ENCODE measurements around the gene RNF220. TPM values are rescaled to one million over a fixed set of nuclear protein-coding genes. Genes with fewer than 3 reads are reported as not detected.
"Not testable (repeated sequence)": the region's sequence is repeated elsewhere in the genome, so short reads cannot be mapped to it uniquely, and the experiment has no call there.

The RNF220 gene
- total RNA-seq, 2 donors from 2014 or later: 54.8 to 88.7 TPM

DNA sequence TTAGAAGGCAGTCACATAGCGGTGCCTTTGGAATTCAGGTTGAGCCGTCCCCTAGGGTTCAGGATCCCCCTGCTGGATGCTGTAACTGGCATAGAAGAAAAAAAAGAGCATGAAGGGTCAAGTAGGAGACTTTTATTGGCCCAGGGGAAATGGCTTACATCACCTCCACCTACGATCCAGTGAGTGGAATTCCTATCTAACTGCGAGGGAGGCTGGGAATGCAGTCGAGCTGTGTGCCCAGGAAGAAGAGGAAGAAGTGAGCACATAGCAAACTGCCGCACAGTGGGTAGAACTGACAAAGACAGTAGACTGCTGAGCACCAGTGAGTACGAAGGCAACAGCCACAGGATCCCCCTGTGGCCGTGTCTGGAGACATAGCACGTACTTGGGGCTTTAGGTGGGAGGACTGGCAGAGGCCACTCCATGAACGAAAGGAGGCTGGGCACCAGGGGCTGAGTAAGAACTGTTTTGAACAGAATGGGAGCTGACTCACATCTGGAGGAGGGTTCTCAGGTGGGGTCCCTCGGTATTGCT lies 79.2 kb downstream of the RNF220 start:
- H3K36me3 Mint-ChIP-seq (ENCODE audit: low read depth): no peaks in the 10 kb centered on the region
- H3K4me3 Mint-ChIP-seq: no peak overlapping the region
- ATAC-seq (replicated peaks): peak; percentile 78
- H3K27ac Mint-ChIP-seq: no peak overlapping the region
- no peaks in the 10 kb centered on the region for H3K4me1 Mint-ChIP-seq
- H3K27me3 Mint-ChIP-seq: peaks cover 27% of the 10 kb centered on the region
- H3K9me3 Mint-ChIP-seq: no peaks in the 10 kb centered on the region

DNA sequence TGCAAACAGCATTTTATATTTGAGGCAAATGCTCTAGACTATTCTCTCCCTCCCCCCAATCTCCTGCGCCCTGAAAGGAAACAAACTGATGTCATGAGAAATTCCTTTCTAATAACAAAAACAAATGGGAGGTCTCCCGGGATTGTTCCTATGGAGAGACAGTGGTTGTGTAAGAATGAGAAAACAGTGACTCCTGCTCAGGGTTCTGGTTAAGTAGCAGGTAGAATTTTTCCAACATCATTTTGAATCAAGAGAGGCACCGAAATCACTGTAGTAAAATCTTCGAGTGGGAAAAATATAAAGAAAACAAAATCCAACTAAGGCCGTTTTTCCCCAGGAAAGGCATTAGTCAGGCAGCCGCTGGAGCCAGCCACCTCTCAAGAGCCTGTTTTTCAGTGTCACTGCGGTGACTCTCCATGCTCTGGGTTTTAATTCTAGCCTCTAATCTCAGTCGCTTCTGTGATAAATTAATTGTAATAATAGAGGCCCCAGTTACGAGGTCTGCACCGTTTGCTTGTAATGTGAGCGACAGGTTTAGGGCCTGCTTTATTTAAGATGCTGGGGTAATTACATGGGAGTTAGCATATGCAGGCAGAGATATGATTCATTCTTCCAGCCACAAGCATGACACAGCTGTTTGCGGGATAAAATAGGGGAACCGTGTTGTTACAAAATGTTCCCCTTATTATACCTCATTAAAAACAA lies 80.3 kb downstream of the RNF220 start:
- H3K4me3 Mint-ChIP-seq: no peak overlapping the region
- peaks cover 19% of the 10 kb centered on the region for H3K27me3 Mint-ChIP-seq
- H3K9me3 Mint-ChIP-seq: no peaks in the 10 kb centered on the region
- peak; percentile 67 for ATAC-seq (replicated peaks)
- H3K36me3 Mint-ChIP-seq (ENCODE audit: low read depth): no peaks in the 10 kb centered on the region
- no peak overlapping the region for H3K27ac Mint-ChIP-seq
- no peaks in the 10 kb centered on the region for H3K4me1 Mint-ChIP-seq

DNA sequence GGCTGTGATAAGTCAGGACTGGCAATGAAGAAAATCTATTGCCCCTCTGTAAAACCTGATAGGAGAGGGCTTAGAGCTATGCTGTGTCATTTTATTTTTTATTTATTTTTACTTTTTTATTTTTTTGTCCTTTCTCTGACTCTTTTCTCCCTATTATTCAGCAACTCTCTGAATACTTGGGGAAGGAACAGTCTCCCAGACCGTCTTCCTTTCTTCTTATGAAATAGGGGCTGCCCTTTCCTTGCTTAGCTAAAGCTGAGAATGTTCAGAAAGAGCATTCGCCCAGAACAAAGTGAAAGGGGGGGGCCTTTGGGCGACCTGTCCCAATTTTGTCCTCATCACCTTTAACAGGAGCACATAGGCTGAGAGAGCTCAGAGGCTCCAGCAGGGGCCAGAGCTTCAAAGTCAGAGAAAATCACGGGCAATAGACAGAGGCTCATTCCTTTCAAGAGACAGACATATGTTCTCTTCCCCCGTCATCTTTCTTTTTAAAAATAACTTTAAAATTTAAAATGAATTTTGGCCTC lies 80.9 kb downstream of the RNF220 start:
- Mint-ChIP-seq H3K4me1 (no peaks in the 10 kb centered on the region), H3K9me3 (peaks cover 6% of the 10 kb centered on the region), H3K27ac (no peak overlapping the region), H3K36me3 (ENCODE audit: low read depth) (no peaks in the 10 kb centered on the region), H3K4me3 (no peak overlapping the region), H3K27me3 (peaks cover 20% of the 10 kb centered on the region)
- ATAC-seq (replicated peaks): no peak

DNA sequence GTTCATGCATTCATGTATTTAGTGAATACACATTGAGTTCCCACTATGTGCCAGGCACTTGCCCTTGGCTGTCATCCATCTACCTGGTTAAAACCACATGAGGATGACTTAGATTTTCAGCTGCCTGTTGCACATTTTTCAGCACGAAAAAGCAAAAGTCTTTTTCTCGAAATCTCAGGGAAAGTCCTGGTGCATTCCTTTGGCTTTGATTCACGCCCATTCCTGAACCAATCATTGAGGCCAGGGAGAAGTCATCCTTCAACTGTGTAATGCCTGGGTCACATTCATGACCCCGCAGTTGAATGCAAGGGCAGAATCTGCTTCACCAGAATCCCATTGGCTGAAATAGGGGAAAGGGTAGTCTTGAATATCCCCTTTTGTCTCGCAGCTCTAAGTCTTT lies 84.4 kb downstream of the RNF220 start:
- peaks cover 19% of the 10 kb centered on the region for H3K27me3 Mint-ChIP-seq
- no peaks in the 10 kb centered on the region for H3K4me1 Mint-ChIP-seq
- no peak for ATAC-seq (replicated peaks)
- H3K9me3 Mint-ChIP-seq: peaks cover 6% of the 10 kb centered on the region
- H3K27ac Mint-ChIP-seq: no peak overlapping the region
- H3K4me3 Mint-ChIP-seq: no peak overlapping the region
- H3K36me3 Mint-ChIP-seq (ENCODE audit: low read depth): no peaks in the 10 kb centered on the region

DNA sequence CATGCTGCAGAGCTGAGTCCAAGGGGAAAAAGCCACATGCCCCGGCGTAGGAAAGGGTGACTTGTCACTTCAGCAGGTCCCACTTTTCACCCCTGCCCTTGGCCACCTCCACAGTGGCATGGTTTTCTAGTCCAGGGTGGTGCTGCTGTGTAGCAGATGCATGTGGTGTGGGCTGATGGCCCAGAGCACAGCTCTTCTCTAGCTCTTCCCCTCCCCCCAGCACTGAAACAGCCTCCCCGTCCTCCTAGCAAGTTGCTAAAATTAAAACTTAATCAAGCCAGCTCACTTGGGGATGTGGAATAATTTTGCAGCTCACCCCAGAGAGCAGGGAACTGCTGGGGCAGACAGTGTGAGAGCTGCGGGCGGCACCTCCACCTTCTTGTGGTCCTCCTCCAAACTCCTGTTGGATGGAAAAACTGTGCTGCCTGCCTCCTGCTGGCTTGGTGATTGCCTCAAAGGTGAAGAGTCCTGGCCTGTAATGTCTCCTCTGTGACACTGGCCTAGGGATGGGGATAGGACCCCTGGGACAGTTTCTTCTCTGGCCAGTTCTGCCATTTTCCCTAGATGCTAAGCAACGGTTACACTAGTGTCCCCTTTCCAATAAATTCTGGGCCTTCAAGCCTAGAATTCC lies 91.6 kb downstream of the RNF220 start:
- Mint-ChIP-seq H3K4me3 (no peak overlapping the region), H3K4me1 (no peaks in the 10 kb centered on the region), H3K36me3 (ENCODE audit: low read depth) (no peaks in the 10 kb centered on the region), H3K27ac (no peak overlapping the region), H3K9me3 (no peaks in the 10 kb centered on the region), H3K27me3 (peaks cover 13% of the 10 kb centered on the region)
- no peak for ATAC-seq (replicated peaks)

DNA sequence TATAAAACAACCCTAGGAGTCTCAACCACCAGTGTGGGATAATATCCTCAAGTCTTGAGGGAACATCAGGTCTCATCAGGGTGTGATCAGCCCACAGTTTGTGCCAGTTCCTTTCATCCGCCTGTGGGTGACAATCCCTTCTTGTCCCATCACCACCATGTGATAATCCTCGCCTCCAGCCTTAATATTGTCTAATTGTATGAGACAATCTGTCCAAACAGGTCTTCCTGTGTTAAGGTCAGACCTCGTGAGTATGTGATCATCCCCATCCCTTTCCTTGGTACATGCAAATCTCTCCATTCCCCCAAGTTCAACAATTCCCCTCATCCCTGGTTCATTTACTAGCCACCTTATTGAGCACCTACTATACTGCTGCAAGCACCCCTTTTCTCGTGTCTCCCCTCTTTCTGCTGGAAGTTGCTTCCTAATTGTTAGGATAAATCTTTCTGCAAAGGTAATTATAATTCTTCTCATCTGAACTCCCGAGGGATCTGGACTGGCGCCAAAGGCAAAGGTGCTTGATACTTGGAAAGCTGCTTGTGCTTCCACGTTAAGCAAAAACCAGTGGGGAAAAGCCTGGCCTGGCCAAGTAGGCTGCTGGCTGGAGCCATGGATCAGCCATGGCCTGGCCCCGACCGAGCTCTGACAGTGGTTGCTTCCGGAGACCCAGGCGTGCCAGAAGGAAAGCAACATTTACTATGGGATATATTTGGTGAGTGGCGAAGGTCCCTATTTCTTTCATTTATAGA lies 92.5 kb downstream of the RNF220 start:
- Mint-ChIP-seq H3K4me3 (no peak overlapping the region), H3K9me3 (no peaks in the 10 kb centered on the region), H3K27ac (no peak overlapping the region), H3K4me1 (no peaks in the 10 kb centered on the region), H3K36me3 (ENCODE audit: low read depth) (no peaks in the 10 kb centered on the region), H3K27me3 (peaks cover 6% of the 10 kb centered on the region)
- no peak for ATAC-seq (replicated peaks)

DNA sequence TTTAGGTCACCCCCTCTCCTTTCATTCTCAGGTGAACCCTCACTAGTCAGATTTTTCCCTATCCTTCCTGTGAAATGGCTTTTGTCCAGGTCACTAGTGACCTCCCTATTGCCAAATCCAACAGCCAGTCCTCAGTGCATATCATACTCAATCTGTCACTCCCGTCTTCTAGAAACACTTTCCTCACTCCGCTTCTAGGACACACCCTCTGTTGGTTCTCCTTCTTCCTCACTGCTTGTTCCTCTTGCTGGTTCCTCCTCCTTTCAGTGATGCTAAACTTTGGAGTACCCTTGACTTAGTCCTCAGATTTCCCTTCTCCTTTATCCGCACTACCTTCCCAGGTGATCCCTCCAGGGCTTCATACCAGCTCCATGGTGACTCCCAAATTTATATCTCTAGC lies 94.3 kb downstream of the RNF220 start:
- Mint-ChIP-seq H3K9me3 (no peaks in the 10 kb centered on the region), H3K4me1 (no peaks in the 10 kb centered on the region), H3K27ac (no peak overlapping the region), H3K4me3 (no peak overlapping the region), H3K36me3 (ENCODE audit: low read depth) (no peaks in the 10 kb centered on the region), H3K27me3 (peaks cover 6% of the 10 kb centered on the region)
- no peak for ATAC-seq (replicated peaks)

DNA sequence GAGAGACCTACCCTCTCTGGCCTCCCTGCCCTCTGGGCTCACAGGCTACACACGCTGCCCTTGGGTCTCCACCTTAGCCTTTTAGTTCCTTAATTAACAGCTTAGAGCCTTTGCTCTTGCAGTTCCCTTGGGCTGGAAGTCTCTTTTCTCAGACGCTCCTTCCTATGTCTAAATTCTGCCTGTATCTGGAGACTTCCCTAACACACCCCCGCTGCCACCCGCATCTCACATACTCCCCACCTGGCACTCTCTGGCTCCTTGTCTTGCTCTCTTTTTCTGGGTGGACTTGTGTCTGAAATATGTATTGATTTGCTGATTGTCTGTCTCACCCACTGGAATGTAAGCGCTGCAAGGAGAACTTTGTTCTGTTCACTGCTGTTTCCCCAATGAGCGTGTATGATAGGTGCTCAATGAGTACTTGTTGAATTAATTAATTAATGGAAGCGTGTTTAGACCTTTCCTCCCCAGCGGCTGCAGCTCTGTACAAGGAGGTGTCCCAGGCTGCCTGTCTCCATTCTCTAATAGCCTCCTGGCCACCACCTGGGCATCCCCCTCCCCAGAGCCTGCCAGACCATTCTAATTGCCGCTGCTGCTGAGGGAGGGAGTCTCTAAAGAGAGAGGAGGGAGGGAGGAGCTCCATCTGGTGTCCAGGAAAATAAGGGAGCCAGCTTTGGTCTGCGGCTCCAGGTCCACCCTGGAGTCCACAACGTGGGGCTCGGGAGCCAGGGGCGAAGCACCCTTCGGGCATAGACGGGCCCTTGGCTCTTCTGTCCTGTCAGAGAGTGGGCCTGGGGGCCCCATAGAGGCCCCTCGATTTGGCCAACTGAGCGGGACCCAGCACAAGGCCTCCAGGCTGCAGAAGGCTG lies 95.4 kb downstream of the RNF220 start:
- Mint-ChIP-seq H3K9me3 (no peaks in the 10 kb centered on the region), H3K27me3 (peaks cover 6% of the 10 kb centered on the region), H3K27ac (no peak overlapping the region), H3K4me3 (no peak overlapping the region), H3K4me1 (no peaks in the 10 kb centered on the region), H3K36me3 (ENCODE audit: low read depth) (no peaks in the 10 kb centered on the region)
- no peak for ATAC-seq (replicated peaks)

DNA sequence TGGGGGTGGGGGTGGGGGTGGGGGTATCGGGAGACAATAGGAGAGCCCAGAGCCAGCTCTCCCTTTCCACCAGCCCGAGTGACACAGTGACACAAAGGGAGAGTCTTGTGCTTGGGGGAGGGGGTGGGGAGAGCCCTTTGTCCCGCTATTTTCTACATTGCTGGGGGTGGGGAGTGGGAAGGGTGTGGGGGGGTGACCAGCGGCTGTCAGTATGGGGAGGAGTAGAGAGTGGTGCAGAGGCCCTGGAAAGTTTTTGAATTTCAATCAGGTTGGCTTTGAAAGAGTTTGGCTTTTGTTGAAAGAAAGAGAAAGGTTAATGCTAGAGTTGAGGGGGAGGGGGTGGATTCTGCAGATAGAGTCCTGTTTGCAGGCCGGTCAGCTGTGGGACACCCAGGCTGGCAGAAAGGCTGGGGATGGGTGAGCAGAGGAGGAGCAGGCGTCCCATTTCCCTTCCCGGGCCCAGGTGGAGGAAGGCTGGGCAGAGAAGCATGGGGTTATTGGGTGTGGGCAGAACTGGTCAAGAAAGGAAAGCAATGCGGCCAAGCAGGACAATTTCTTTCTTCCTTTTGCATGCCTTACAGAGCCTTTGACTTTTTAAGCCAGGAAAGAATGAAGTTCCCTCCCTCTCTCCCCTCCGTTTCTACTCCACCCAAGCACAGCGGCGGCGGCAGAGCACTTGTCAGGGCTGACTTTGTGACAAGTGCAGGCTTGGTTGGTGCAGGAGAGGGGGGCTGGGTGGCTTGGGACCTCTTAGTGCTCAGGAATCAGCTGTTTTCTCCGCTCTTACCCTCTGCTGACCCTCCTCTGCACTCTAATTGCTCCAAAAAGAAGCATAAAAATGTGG lies 96.2 kb downstream of the RNF220 start:
- ATAC-seq (replicated peaks): no peak
- peaks cover 5% of the 10 kb centered on the region for H3K27me3 Mint-ChIP-seq
- no peak overlapping the region for H3K4me3 Mint-ChIP-seq
- no peak overlapping the region for H3K27ac Mint-ChIP-seq
- H3K4me1 Mint-ChIP-seq: no peaks in the 10 kb centered on the region
- no peaks in the 10 kb centered on the region for H3K9me3 Mint-ChIP-seq
- H3K36me3 Mint-ChIP-seq (ENCODE audit: low read depth): no peaks in the 10 kb centered on the region

DNA sequence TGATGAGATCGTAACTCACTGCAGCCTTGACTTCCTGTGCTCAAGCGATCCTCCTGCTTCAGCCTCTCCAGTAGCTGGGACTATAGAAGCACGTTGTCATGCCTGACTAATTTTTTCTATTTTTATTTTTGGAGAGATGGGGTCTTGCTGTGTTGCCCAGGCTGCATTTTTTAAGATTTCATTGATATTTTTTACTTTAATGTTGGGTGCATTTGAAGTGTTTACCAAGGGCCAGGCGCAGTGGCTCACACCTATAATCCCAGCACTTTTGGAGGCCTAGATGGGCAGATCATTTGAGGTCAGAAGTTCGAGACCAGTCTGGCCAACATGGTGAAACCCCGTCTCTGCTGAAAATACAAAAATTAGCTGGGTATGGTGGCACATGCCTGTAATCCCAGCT lies 97.8 kb downstream of the RNF220 start:
- ATAC-seq (replicated peaks); H3K27ac Mint-ChIP-seq; H3K4me1 Mint-ChIP-seq: not testable (repeated sequence)

DNA sequence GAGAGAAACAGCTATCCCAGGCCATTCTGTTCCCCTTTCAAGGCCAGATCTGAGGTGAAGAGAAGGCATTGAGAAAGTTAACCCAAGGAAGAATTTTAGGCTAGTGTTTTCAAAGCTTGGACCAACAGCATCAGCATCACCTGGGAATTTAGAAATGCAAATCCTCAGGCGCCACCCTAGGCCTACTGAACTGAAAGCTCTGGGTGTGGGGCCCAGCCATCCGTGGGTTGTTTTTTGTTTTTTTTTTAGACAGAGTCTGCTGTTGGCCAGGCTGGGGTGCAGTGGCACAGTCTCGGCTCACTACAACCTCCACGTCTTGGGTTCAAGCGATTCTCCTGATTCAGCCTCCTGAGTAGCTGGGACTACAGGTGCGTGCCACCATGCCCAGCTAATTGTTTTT lies 98.6 kb downstream of the RNF220 start:
- H3K4me3 Mint-ChIP-seq: no peak overlapping the region
- ATAC-seq (replicated peaks): no peak
- H3K36me3 Mint-ChIP-seq (ENCODE audit: low read depth): no peaks in the 10 kb centered on the region
- no peak overlapping the region for H3K27ac Mint-ChIP-seq
- no peaks in the 10 kb centered on the region for H3K9me3 Mint-ChIP-seq
- peaks cover 12% of the 10 kb centered on the region for H3K27me3 Mint-ChIP-seq
- no peaks in the 10 kb centered on the region for H3K4me1 Mint-ChIP-seq

More for the DNA sequence above, 97.8 kb downstream of the RNF220 start:
- H3K36me3 Mint-ChIP-seq (ENCODE audit: low read depth); H3K4me3 Mint-ChIP-seq; H3K9me3 Mint-ChIP-seq: not testable (repeated sequence)
- H3K27me3 Mint-ChIP-seq: peaks cover 12% of the 10 kb centered on the region

DNA sequence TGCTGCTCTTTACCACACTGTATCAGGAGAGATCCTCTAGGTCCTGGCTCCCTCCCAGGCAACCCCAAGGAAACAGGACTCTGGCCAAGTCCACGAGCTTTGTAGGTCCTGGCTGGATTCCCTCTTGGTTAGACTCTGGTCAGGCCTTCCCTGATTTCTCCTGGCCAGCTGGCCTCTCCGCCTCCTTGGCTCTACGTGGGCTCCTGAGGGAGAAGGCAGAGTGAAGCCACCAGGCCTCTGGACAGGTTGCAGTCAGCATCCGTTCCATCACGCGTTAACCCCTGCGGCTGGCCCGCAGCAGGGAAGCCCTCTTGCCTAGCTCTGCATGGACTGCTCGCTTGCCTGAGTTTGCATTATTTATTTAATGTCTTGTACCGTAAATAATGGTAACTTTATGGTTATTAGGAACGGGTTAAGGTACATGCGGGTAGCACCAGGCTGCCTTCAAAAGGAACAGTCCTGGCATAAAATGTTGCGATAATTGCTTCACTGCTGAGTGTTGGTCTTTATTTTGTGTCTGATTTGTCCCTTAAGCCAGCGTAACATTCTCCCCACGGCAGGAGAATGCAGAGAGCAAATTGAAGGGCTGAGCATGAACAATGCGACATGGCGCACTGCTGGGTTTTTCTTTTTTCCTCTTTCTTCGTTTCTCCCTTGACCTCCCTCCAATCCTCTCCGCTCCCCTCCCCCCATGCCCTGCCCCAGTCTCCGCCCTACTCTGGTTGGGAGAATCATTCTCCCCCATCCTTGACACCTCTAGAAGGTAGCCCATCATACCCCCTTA lies 100.3 kb downstream of the RNF220 start:
- no peak overlapping the region for H3K4me3 Mint-ChIP-seq
- no peaks in the 10 kb centered on the region for H3K4me1 Mint-ChIP-seq
- peaks cover 12% of the 10 kb centered on the region for H3K27me3 Mint-ChIP-seq
- ATAC-seq (replicated peaks): no peak
- no peaks in the 10 kb centered on the region for H3K9me3 Mint-ChIP-seq
- no peaks in the 10 kb centered on the region for H3K36me3 Mint-ChIP-seq (ENCODE audit: low read depth)
- no peak overlapping the region for H3K27ac Mint-ChIP-seq
